Sigmoid colon (tissue), 3 donors: ENCODE measurements around the gene NFIA.

Experiments used
- POLR2A ChIP-seq, 2 donors: fragments of 450-650 bp; IDR thresholded peaks; one replicate each; pipeline ENCODE4 v1.6.1; 2016; ENCODE audit warnings: antibody characterized with exemption in 2 of 2, mild to moderate bottlenecking in 2 of 2, moderate library complexity in 2 of 2
- TF ChIP-seq, protein P1 (sequence below), 4 experiments: fragments of 450-650 bp in 3 of 4; fragments of 200-600 bp in 1 of 4; IDR thresholded peaks; one replicate each; pipeline ENCODE4 v1.5.1; 2016 to 2019; ENCODE audit warnings: antibody characterized with exemption in 4 of 4, mild to moderate bottlenecking in 3 of 4, moderate library complexity in 2 of 4

GRCh38 chr1:61102621-61103020 is 20.3 kb downstream of the NFIA start:
- TF ChIP-seq POLR2A (IDR thresholded peaks at IDR 0.05) = no peak
- TF ChIP-seq, protein P1, sequence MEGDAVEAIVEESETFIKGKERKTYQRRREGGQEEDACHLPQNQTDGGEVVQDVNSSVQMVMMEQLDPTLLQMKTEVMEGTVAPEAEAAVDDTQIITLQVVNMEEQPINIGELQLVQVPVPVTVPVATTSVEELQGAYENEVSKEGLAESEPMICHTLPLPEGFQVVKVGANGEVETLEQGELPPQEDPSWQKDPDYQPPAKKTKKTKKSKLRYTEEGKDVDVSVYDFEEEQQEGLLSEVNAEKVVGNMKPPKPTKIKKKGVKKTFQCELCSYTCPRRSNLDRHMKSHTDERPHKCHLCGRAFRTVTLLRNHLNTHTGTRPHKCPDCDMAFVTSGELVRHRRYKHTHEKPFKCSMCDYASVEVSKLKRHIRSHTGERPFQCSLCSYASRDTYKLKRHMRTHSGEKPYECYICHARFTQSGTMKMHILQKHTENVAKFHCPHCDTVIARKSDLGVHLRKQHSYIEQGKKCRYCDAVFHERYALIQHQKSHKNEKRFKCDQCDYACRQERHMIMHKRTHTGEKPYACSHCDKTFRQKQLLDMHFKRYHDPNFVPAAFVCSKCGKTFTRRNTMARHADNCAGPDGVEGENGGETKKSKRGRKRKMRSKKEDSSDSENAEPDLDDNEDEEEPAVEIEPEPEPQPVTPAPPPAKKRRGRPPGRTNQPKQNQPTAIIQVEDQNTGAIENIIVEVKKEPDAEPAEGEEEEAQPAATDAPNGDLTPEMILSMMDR (IDR thresholded peaks at IDR 0.05) = no peak
